GM13977 (cell line): Measurements from ENCODE around the gene DTNB.

Experiments
- DNase-seq: peaks from one replicate; pipeline ENCODE4 v3.0.0; 2012; ENCODE audit warnings: low spot score
- in situ Hi-C: fragments of 300-500 bp; cut with MboI; formaldehyde crosslinking; loops from one replicate; pipeline ENCODE4 v1.12.0; 2022; ENCODE audit warnings: low sequenced_read_pairs, low pct_unique_long_range_greater_than_20kb, mixed read lengths, inconsistent platforms; ENCODE audit not compliant: unreplicated experiment
- TF ChIP-seq, protein P1 (sequence below): IDR thresholded peaks from 2 replicates; pipeline ENCODE4 v1.5.1; 2012; ENCODE audit warnings: mild to moderate bottlenecking, control low read depth; ENCODE audit not compliant: insufficient read depth; ENCODE audit errors: extremely low read depth, missing control alignments

DTNB gene

DNA sequence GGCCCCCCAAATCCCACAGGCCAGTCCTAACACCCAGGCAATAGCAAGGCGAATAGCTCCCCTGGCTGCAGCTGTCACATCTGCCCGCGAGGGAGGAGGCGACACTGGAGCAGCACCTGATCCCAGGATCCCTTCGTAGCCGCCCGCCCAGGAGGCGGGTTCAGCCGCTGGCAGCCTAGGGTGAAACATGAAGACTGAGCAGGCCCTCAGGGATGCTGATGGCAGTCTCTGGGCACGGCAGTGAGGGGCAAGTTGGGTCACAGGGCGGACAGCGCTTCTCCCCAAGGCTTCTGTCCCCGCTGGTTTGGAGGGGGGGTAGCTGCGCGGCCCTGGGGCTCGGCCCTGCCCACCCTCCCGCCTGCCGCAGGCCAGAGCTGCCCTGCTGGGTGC is 333.6 kb downstream of the DTNB start:
- in situ Hi-C loops = no loop called here
- TF ChIP-seq, protein P1, sequence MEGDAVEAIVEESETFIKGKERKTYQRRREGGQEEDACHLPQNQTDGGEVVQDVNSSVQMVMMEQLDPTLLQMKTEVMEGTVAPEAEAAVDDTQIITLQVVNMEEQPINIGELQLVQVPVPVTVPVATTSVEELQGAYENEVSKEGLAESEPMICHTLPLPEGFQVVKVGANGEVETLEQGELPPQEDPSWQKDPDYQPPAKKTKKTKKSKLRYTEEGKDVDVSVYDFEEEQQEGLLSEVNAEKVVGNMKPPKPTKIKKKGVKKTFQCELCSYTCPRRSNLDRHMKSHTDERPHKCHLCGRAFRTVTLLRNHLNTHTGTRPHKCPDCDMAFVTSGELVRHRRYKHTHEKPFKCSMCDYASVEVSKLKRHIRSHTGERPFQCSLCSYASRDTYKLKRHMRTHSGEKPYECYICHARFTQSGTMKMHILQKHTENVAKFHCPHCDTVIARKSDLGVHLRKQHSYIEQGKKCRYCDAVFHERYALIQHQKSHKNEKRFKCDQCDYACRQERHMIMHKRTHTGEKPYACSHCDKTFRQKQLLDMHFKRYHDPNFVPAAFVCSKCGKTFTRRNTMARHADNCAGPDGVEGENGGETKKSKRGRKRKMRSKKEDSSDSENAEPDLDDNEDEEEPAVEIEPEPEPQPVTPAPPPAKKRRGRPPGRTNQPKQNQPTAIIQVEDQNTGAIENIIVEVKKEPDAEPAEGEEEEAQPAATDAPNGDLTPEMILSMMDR = no peak
- DNase-seq = no peak

DNA sequence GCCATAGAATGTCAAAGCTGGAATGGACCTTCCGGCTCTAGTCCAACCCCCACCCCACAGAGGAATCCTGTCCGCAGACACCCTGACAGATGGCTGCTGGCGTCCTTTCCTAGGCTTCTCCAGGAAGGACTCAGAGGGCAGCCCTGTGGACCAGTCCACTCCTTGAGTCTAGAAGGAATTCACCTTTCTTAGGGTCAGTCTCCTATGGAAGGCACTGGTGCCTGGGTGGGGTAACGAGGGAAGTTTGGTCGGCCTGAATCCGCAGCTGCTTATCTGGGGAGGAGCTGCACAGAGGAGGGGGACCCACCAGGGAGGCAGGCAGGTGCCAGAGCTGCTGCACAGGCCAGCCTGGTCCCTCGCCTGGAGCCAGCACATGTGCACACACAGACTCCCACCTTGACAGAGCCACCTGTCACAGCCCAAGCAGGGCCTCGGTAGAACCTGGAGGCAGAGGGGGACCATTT is 334.1 kb downstream of the DTNB start:
- in situ Hi-C loops = no loop called here
- TF ChIP-seq, protein P1 = no peak
- DNase-seq = no peak

DNA sequence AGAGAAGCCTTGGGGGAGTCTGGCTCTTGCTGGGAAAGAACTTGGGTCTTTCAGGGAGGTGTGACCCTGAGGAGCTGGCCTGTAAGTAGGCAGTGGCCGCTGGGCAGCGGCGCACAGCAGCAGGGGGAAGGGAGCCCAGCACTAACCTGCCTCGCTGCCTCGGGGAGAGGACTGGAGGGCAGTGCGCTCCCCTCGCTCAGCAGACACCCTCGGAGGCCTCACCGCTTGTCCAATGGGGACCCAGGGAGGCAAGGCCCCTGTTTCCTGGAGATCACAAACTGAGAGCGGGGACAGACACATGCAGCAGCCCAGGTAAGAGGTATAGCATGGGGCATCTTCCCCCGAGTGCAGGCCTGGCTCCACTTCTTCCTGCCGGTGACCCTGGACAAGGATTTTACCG is 335.0 kb downstream of the DTNB start:
- TF ChIP-seq, protein P1 = no peak
- DNase-seq = no peak
- in situ Hi-C loops = no loop called here

DNA sequence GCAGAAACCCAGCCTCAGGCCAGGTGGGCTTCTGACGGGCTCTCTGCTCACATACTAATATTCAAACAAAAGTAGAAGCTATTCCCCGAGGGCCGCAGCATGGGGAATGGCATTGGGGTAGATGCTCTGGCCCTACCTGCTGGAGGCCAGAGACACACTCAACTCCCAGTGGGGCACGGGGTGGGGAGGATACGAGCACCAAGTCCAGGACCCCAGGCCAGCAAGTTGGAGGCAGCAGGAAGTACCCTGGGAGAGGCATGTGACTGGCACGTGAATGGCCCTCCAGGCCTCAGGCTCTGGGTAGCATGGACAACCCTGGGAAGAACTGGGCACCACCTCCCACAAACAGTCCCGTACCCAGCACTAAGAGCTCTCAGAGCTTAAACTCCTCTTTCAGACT is 335.5 kb downstream of the DTNB start:
- TF ChIP-seq, protein P1 = no peak
- in situ Hi-C loops = no loop called here
- DNase-seq = no peak

DNA sequence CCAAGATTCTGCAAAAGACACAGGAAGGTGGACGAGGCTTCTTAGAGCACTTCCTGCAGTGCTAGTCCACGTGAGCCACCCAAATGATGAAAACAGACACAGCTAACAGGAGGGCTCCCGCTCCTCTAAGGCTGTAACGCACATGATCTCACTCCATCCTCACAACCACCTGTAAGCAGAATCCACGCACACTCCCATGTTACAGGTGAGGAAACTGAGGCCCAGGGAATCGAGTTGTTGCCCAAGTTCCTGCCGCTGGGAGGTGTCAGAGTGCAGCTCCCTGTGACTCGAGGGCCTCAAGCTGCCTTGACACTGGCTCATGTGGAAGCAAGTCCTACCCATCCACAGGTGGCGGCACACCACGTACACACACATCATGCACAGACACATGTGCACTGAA is 336.1 kb downstream of the DTNB start:
- in situ Hi-C loops = no loop called here
- TF ChIP-seq, protein P1 = no peak
- DNase-seq = no peak

DNA sequence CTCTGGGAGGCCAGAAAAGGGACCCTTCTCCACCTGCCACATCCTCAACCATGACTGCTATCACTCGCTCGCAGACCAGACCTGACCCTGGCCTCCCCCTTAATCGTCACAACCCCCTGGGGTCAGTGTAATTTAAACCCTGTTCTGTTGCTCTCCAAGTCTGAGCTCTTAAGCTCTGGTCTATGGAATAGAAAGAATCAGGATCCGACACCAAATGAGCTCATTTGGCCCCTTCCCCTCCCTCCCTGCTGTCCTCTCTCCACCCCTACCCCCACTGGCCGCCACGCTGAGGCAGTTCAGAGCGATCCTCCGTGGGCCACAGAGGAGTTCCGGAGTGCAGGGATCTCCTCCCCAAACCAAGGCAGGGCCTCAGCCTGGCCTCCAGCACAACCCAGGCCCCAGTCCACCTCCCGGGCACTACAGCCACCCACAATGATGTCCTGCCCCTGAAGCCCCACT is 337.0 kb downstream of the DTNB start:
- TF ChIP-seq, protein P1 = no peak
- in situ Hi-C loops = no loop called here
- no peak for DNase-seq

DNA sequence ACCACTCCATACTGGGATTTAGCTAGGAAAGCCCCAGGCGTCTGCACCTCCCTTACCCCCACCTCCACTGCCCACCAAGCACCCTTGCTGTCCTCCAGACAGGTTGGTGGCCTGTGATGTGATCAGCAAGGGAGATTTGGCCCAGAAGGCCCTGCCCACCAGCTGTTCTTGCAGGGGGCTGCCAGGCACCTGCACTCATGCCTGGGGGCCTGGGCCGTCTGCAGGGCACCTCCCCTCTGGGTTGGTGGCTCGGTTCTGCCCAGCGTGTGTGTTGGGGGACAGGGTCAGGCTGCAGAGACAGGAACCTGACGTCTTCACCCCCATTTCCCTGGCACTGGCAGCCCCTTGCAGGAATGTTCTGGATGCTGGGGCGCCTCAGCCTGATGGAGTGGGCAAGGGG is 337.4 kb downstream of the DTNB start:
- in situ Hi-C loops = no loop called here
- TF ChIP-seq, protein P1 = no peak
- DNase-seq = no peak
